ENCODE results near the gene SBNO1.
"Not testable (repeated sequence)": the region's sequence is repeated elsewhere in the genome, so short reads cannot be mapped to it uniquely, and the experiment has no call there.

The SBNO1 gene

DNA sequence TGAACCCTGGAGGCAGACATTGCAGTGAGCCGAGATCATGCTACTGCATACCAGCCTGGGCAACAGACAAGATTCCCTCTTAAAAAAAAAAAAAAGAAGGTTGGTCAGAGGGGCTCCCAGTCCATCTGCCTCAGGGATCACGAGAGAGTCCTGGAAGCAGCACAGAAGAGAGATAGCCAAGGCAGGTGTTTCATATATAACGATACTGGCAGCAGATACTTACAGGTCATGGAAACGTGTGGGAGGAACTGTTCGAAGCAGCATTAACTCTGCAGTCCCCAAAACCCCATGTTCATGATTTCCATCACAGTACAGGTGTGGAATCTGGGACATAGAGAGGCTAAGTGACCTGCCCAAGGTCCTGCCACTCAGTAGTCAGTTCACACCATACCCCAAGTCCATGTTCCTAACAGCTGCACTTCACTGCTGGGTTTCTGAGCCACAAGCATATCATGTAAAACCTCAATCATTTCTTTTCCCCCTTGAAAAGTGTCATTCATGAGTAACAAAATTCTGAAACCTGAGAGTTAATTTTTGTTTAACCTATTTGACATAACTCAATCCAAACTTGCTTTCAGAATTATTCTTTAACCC is 109.7 kb downstream of the SBNO1 start:
- no peak overlapping the region for H3K4me3 ChIP-seq (replicated peaks in 1 of 2; ENCODE audit: low read depth in 2 of 2, low read length in 2 of 2)
- TF ChIP-seq, protein P1, sequence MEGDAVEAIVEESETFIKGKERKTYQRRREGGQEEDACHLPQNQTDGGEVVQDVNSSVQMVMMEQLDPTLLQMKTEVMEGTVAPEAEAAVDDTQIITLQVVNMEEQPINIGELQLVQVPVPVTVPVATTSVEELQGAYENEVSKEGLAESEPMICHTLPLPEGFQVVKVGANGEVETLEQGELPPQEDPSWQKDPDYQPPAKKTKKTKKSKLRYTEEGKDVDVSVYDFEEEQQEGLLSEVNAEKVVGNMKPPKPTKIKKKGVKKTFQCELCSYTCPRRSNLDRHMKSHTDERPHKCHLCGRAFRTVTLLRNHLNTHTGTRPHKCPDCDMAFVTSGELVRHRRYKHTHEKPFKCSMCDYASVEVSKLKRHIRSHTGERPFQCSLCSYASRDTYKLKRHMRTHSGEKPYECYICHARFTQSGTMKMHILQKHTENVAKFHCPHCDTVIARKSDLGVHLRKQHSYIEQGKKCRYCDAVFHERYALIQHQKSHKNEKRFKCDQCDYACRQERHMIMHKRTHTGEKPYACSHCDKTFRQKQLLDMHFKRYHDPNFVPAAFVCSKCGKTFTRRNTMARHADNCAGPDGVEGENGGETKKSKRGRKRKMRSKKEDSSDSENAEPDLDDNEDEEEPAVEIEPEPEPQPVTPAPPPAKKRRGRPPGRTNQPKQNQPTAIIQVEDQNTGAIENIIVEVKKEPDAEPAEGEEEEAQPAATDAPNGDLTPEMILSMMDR (IDR thresholded peaks at IDR 0.05; ENCODE audit: low read depth, low read length), result no peak

DNA sequence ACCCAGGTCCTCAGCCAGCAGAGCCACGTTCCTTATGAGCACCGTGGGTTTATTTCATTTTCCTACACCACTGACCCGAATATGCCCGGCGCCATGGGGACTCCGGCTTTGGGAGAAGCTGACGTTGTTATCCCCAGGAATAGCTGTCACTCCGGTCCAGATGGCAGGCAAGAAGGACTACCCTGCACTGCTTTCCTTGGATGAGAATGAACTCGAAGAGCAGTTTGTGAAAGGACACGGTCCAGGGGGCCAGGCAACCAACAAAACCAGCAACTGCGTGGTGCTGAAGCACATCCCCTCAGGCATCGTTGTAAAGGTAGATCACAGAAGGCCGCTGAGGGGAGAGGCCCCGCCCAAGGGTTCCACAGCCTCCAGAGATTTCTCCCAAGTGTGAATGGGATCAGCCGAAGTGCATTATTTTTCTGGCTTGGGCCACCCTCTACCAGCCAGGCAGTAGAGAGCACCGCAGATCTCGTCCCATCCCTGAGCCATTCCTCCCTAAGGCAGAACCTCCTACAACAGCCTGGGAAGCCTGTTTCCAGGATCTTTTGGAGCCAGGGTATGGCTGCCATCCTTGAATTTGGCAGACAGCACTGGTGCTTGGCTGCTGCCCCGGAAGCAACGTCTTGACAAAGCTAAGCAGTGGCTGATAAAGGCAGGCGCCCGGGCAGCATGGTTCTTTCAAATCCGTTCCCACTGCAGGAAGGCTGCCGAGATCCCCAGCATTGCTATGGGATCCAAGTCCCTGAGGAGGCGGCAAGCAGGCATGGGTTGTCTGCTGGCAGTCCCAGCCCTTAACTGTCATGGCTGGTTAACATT is 110.8 kb downstream of the SBNO1 start:
- TF ChIP-seq, protein P1 (IDR thresholded peaks at IDR 0.05; ENCODE audit: low read depth, low read length), result no peak
- peak in 1 of 2 donors; percentile 35 for DNase-seq (ENCODE audit: low read depth in 2 of 2)
- no peak overlapping the region for H3K4me3 ChIP-seq (replicated peaks in 1 of 2; ENCODE audit: low read depth in 2 of 2, low read length in 2 of 2)

More for the DNA sequence above, 109.7 kb downstream of the SBNO1 start:
- DNase-seq (ENCODE audit: low read depth in 2 of 2), result no peak

DNA sequence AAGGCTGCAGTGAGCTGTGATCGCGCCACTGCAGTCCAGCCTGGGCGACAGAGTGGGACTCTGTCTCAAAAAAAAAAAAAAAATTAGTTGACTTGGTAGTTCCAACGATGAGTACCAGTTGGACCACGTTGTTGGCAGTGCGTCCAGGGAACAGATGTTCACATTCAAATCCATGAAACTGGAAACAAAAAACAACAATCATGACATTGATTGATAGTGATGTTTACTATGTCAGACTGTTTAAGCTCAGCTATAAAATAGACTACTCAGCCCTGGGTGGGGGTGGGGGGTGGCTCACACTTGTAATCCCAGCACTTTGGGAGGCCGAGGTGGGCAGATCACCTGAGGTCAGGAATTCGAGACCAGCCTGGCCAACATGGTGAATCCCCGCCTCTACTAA is 112.3 kb downstream of the SBNO1 start:
- DNase-seq (ENCODE audit: low read depth in 2 of 2); H3K4me3 ChIP-seq (replicated peaks in 1 of 2; ENCODE audit: low read depth in 2 of 2, low read length in 2 of 2): not testable (repeated sequence)

DNA sequence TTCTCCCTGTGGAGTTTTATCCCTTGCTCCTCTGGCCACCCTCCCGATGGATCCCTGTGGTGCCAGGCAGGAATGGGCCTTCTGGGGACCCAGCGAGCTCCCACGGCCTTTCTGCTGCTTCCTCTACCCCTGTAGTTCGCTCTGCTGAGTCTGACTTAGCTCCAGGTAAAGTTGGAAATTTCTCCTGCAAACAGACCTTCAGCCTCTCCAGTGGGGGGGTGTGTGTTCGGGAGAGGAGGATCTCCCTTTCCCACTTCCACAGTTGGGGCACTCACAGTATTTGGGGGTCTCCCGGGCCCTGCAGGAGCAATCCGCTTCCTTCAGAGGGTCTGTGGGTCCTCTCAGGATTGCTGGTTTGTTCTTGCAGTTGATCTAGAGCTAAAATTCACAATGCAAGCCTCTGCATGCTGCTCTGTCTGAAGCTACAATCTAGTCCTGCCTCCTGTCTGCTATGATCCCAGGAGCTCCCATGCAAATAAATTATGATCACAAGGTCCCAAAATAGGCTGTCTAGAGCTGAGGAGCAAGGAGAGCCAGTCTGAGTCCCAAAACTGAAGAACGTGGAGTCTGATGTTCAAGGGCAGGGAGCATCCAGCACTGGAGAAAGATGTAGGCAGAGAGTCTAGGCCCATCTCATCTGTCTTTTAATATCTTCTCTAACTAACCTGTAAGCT is 113.1 kb downstream of the SBNO1 start:
- DNase-seq (ENCODE audit: low read depth in 2 of 2), result no peak
- H3K4me3 ChIP-seq (replicated peaks in 1 of 2; ENCODE audit: low read depth in 2 of 2, low read length in 2 of 2), result no peak overlapping the region
- TF ChIP-seq, protein P1 (IDR thresholded peaks at IDR 0.05; ENCODE audit: low read depth, low read length), result no peak

DNA sequence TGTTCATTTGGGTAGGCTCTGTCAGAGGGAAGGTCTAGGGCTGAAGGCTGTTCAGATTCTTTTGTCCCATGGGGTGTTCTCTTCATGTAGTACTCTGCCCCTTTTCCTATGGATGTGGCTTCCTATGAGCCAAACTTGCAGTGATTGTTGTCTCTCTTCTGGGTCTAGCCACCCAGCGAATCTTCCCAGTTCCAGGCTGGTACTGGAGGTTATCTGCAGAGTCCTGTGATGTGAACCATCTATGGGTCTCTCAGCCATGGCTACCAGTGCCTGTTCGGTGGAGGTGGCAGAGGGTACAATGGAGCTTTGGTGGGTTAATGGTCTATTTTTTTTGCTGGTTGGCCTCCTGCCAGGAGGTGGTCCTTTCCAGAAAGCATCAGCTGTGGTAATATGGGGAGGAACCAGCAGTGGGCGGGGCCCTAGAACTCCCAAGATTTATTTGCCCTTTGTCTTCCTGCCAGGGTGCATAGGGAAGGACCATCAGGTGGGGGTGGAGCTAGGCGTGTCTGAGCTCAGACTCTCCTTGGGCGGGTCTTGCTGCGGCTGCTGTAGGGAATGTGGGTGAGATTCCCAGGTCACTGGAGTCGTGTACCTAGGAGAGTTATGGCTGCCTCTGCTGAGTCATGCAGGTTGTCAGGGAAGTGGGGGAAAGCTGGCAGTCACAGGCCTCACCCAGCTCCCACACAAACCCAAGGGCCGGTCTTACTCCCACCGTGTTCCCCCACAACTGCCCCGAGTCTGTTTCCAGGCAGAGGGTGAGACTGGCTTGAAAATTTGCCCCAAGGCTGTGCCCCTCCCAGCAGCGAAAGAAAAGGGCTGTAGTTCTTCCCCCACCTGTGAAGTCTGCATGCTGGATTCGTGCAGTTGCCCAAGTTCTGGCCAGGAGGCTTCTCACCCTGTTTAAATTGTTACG is 113.9 kb downstream of the SBNO1 start:
- TF ChIP-seq, protein P1 (IDR thresholded peaks at IDR 0.05; ENCODE audit: low read depth, low read length), result no peak
- no peak overlapping the region for H3K4me3 ChIP-seq (replicated peaks in 1 of 2; ENCODE audit: low read depth in 2 of 2, low read length in 2 of 2)
- DNase-seq (ENCODE audit: low read depth in 2 of 2), result no peak

DNA sequence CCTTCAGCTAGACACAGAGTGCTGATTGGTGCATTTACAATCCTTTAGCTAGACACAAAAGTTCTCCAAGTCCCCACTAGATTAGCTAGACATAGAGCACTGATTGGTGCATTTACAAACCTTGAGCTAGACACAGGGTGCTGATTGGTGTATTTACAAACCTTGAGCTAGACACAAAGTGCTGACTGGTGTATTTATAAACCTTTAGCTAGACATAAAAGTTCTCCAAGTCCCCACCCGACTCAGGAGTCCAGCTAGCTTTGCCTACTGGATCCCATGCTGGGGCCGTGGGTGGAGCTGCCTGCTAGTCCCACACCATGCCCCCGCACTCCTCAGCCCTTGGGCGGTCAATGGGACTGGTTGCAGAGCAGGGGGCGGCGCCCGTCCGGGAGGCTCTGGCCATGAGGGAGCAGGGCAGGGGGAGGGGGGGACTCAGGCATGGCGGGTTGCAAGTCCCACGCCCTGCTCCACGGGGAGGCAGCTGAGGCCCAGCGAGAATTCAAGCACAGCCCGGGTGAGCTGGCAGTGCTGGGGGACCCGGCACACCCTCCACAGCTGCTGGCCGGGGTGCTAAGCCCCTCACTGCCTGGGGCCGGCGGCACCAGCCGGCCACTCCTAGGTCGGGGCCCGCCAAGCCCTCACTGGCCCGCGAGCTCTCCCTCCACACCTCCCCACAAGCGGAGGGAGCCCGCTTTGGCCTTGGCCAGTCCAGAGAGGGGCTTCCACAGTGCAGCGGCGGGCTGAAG is 115.5 kb downstream of the SBNO1 start:
- H3K4me3 ChIP-seq (replicated peaks in 1 of 2; ENCODE audit: low read depth in 2 of 2, low read length in 2 of 2); DNase-seq (ENCODE audit: low read depth in 2 of 2): not testable (repeated sequence)

DNA sequence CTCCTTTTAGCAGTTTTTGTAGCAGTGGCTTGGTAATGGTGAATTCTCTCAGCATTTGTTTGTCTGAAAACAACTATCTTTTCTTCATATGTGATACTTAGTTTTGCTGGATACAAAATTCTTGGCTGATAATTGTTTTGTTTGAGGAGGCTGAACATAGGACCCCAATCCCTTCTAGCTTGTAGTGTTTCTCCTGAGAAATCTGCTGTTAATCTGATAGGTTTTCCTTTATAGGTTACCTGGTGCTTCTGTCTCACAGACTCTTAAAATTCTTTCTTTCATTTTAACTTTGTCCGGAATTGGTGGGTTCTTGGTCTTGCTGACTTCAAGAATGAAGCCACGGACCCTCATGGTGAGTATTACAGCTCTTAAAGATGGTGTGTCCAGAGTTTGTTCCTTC is 116.5 kb downstream of the SBNO1 start:
- DNase-seq (ENCODE audit: low read depth in 2 of 2); H3K4me3 ChIP-seq (replicated peaks in 1 of 2; ENCODE audit: low read depth in 2 of 2, low read length in 2 of 2): not testable (repeated sequence)

All from cardiac fibroblast (primary cell).